AG08396 (cell line): ENCODE results near the gene DNAJC5G.
A peak's percentile ranks its signal among the peaks of the same experiment; 100 is the strongest.

Source experiments
- DNase-seq: peaks from one replicate; pipeline ENCODE4 v3.0.0; 2012; ENCODE audit warnings: low spot score, mixed read lengths

The DNAJC5G gene, protein sequence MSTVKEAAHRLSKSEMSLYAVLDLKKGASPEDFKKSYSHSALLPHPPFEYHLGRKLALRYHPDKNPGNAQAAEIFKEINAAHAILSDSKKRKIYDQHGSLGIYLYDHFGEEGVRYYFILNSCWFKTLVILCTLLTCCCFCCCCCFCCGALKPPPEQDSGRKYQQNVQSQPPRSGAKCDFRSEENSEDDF

DNA sequence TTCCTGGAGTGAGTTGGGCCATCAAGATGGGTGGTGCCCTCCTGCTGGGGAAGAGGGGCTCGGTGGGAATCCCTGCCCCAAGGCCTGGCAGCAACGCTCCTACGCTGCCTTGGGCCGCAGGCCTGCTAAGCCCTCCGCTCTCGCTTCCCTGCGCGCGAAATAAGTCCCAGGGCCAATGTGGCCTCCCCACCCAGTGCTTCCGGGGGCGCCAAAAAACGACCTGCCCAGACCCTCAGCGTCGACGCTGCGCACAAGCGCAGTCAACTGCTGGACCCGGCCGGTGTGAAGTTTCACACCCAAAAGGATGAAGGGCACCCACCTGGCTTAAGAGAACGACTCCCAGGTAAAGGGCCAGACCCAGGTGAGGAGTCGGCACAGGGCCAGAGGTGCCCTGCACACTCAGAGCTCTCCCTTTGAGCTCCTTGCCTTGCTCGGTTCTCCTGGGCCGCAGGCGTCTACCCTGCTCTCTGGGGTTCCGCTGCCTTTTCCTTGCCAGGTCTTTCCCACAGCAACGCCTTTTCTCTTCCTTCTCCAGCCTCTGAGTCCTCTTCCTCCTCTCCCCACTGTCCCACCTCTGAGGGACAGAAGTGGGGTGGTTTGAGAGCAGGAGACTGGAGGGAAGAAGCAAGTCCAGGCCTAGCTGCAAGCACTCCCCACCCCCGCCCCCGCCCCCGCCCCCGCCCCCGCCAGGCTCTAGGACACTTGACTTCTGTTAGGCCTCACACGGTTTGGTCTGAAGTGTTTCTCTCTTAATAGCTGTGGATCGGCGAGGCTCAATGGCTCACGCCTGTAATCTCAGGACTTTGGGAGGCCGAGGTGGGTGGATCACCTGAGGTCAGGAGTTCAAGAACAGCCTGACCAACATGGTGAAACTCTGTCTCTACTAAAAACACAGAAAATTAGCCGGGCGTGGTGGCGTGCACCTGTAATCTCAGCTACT is at the start of gene DNAJC5G:
DNAJC5G (plus strand) TSS at position 223 of the 940 bp plus-strand sequence. CDS start 1,296 bp downstream, outside the sequence.
- no peak for DNase-seq

DNA sequence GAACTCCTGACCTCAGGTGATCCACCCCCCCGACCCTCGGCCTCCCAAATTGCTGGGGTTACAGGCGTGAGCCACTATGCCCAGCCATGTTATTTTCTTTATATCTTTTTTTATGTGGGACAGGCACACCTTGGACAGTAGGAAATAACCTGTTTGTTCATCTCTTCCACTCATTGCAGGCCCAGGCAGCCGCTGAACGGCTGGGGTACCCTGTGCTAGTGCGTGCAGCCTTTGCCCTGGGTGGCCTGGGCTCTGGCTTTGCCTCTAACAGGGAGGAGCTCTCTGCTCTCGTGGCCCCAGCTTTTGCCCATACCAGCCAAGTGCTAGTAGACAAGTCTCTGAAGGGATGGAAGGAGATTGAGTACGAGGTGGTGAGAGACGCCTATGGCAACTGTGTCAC is 49.7 kb upstream of the DNAJC5G start:
- DNase-seq, result no peak

DNA sequence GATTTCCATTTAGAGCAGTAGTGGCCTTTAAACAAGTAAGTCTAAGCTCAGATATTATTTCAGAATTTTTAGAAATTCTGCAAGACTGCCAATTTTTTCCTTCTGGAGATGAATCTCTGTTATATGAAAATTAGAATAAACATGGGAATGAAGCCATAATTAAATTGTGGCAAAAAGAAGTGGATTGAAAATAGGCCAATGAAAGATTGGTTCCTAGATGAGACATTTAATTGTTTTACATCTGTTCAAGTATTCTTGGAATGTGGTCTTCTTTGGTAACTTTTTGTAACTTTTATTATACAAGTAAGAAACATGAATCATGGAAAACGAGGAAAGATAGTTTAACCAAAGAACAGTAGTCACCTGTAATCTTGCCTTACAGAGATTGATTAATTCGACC is 47.7 kb upstream of the DNAJC5G start:
- DNase-seq, result no peak

DNA sequence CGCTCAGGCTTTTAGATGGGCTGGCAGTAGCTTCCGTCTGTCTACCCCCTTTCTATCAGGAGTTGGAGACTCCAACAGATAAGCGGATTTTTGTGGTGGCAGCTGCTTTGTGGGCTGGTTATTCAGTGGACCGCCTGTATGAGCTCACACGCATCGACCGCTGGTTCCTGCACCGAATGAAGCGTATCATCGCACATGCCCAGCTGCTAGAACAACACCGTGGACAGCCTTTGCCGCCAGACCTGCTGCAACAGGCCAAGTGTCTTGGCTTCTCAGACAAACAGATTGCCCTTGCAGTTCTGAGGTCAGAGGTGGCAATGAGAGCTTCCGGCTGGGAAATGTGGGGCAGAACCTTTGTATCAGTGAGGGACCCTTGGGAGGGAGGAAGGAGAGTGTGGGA is 43.3 kb upstream of the DNAJC5G start:
- no peak for DNase-seq

DNA sequence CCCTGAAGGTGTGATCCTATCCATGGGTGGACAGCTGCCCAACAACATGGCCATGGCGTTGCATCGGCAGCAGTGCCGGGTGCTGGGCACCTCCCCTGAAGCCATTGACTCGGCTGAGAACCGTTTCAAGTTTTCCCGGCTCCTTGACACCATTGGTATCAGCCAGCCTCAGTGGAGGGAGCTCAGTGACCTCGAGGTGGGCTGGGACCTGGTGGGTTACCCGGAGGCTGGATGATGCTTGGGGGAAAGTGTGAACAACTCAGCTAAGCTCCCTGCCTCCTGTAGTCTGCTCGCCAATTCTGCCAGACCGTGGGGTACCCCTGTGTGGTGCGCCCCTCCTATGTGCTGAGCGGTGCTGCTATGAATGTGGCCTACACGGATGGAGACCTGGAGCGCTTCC is 41.9 kb upstream of the DNAJC5G start:
- no peak for DNase-seq

DNA sequence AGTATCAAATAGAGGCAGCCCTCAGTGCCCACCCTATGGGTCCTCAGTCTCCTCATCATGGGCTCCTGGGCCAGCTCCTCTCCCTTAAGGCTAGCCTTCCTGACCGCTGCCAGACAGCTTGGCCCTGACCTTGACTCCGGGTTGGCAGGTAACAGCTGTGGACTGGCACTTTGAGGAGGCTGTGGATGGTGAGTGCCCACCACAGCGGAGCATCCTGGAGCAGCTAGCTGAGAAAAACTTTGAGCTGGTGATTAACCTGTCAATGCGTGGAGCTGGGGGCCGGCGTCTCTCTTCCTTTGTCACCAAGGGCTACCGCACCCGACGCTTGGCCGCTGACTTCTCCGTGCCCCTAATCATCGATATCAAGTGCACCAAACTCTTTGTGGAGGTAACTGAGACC is 39.1 kb upstream of the DNAJC5G start:
- no peak for DNase-seq

DNA sequence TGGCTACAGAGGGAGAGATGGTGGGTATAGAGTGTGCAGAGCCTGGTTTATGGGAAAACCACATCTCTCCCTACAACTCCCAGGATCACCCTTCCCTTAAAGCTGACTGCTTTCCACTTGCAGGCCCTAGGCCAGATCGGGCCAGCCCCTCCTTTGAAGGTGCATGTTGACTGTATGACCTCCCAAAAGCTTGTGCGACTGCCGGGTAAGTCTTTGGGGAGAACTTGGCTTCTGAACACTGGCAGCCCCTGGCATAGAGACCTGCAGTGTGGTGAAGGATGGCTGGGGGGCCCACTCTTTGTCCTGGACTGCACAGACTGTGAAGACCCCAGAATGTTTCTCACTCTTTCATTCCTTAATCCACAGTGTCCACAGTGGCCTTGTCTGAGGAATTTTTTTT is 38.6 kb upstream of the DNAJC5G start:
- DNase-seq, result no peak

DNA sequence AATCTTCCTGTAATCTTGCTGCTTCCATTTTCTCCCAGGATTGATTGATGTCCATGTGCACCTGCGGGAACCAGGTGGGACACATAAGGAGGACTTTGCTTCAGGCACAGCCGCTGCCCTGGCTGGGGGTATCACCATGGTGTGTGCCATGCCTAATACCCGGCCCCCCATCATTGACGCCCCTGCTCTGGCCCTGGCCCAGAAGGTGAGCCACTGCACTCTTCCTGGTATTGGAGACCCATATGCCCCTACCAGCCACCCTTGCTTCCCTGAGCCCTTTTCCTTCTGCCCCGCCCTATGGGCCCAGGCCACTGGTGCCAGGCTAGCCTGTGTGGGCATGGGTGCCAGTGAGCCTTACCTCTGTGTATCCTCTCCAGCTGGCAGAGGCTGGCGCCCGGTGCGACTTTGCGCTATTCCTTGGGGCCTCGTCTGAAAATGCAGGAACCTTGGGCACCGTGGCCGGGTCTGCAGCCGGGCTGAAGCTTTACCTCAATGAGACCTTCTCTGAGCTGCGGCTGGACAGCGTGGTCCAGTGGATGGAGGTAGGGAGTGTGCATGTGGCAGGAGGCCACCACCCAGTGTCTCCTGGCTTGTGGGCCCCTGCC is 37.8 kb upstream of the DNAJC5G start:
- no peak for DNase-seq

DNA sequence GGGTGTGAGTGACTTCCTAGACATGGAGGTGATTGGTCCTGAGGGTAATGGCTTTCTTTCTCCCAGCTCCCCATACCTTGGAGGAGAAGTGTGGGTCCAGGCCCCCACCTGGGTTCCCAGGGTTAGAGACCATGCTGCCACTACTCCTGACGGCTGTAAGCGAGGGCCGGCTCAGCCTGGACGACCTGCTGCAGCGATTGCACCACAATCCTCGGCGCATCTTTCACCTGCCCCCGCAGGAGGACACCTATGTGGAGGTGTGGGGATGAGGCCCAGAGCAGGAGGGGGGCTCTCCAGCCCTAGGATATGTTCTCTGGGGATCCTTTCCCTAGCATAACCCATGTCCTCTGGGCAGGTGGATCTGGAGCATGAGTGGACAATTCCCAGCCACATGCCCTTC is 36.3 kb upstream of the DNAJC5G start:
- DNase-seq, result no peak

DNA sequence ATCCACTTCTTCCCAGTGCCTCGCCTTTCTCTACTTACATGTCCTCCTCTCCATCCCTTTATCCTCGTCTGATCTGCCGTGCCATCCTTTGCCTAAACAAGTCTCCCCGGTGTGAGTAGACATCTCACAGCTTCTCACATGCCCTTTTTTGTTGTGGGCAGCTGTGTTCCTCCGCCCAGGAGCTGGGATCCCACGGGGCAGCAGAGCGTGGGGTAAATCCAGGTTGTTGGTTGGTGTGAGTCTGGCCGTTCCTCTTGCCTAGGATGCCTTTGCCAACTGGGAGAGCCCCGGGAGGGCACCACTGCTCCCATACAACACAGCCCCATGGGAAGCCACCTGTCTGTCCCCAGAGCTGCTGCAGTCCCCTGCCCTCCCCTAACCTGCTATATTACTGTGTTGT is 34.8 kb upstream of the DNAJC5G start:
- DNase-seq, result no peak

DNA sequence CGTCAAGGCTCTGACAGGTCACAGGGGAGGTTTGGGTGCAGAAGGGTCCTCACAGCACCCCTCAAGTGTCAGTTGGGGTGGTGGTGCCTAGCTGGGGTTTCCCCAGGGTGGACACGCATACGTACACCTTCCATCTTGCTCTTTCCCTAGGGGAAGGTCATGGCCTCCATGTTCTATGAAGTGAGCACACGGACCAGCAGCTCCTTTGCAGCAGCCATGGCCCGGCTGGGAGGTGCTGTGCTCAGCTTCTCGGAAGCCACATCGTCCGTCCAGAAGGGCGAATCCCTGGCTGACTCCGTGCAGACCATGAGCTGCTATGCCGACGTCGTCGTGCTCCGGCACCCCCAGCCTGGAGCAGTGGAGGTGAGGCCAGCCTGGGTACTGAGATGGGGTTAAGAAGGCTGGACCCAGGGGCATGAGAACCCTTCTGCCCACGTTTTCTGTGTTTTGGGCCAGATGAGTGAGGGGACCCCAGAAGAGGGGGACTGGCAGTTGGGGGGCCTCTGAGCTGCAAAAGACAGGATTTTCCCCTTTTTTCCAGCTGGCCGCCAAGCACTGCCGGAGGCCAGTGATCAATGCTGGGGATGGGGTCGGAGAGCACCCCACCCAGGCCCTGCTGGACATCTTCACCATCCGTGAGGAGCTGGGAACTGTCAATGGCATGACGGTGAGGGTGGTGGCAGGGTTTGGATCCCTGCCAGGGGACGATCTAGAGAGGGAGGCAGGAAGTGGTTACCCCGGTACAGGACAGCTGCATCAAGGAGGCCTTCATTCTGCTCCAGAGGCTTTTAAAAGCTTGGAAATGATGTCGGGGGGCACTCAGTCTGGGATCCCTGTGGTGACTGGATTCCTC is 33.2 kb upstream of the DNAJC5G start:
- DNase-seq, result no peak

DNA sequence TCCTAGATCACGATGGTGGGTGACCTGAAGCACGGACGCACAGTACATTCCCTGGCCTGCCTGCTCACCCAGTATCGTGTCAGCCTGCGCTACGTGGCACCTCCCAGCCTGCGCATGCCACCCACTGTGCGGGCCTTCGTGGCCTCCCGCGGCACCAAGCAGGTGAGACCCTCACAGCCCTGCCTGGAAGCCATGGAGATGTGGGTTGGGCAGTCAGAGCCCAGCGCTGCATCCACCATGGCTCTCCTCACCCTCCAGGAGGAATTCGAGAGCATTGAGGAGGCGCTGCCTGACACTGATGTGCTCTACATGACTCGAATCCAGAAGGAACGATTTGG is 32.6 kb upstream of the DNAJC5G start:
- DNase-seq, result no peak

DNA sequence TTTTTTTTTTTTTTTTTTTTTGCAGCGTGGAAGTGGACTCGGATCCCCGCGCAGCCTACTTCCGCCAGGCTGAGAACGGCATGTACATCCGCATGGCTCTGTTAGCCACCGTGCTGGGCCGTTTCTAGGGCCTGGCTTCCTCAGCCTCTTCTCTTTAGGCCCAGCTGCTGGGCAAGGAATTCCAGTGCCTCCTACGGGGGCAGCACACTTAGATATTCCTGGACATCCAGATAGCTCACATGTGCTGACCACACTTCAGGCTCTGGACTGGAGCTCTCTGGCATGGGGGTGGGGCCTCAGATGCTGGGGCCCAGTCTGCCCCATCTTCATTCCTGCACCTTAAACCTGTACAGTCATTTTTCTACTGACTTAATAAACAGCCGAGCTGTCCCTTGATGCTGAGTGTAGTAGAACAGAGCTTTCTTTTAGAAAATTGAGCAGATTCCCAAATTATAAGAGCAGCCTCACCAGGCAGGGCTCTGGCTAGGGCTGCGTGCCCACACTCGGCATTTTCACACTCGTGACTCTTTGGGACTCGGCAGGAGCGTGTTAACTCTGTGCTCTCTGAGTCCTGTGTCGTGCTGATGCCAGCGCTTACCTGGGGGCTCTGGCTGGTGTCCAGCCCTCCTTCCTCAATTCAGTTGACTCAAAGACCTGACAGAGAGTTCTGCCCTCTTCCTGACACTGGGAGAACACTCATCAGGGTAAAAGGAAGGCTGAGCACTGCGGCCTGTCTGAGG is 31.7 kb upstream of the DNAJC5G start:
- no peak for DNase-seq

DNA sequence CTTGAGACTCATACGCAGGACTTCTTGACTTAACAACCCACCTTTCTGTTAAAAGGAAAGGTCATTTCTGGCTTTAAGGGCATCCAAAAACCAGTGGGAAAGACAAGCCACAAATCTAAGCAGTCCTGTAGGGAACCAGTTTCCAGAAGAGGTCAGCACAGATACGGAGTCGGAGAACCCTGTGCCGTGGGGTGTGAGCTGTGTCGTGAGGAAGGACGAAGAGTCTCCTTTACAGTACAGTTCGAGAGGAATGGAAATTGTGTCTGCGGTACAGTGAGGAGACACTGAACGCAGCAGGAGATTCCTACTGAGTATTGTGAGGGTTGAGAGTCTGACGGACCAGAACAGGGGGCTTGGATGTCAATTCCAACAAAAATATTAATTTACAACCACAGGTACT is 30.1 kb upstream of the DNAJC5G start:
- DNase-seq, result no peak

DNA sequence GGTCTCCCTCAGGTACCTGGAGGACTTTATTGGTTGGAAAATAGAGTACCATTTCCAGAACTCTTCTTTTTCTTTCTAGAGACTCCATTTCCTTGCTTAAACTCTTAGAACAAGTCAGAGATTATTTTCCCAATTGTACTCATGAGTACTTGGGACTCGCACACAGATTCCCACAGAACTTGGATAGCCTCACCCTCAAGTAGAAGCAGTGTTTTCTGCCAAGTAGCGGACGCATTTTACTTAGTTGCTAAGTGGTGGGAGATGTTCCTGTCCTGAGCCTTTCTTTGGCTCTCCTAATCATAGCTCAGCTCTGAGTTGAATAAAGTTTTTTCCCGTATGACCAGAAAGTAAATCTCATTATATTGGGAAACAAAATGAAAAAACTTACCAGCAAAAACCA is 29.6 kb upstream of the DNAJC5G start:
- no peak for DNase-seq

DNA sequence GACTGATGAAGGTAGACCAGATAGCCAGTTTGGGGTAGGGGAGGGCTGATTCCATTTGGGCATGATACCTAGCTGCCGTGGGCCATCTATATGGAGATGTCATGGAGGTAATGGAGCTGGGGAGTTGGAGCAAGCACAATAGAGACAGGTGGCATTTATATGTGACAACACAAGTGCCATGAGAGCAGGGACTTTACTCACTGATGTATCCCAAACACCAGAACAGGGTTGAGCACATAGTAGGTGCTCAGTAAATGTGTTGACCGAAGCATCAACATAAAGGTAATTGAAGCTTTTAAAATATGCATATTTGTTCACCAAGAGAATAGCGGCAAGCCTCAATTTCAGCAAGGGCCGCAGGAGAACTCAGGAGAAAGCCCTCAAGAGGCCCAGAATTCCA is 27.3 kb upstream of the DNAJC5G start:
- no peak for DNase-seq

DNA sequence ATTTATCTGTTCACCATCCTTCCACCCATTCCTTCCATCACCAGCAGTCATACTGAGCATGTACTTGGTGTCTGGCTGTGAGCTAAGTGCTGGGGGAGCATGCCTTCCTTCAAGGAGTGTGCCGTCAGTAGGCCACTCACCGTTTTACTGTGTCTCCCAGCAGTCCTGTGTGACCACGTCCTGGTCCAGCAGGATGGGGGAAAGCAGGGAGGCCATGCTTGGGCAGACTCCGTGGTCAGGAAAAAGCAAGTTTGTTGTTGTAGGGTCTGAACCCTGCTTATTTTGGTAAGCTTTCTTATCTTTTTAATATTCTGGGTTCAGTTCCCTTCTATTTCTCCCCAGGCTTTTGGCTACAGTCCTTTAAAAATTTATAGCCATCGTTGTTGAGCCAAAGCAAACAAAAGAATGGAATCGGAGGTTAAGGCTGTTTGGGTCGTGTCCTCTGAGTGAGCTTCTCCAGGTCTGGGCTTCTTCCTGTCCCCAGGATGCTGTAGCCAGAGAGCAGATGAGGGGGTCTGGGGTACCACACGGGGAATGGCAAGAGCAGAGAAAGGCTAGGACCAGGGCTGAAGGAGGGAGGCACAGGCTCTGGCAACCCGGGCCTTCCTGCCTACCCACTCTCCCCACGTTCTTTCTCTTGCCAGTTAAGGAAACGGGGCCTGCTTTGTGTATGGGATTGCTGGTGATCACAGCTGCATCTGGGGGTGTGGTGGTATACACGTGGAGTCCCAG is 25.9 kb upstream of the DNAJC5G start:
- DNase-seq, result no peak

DNA sequence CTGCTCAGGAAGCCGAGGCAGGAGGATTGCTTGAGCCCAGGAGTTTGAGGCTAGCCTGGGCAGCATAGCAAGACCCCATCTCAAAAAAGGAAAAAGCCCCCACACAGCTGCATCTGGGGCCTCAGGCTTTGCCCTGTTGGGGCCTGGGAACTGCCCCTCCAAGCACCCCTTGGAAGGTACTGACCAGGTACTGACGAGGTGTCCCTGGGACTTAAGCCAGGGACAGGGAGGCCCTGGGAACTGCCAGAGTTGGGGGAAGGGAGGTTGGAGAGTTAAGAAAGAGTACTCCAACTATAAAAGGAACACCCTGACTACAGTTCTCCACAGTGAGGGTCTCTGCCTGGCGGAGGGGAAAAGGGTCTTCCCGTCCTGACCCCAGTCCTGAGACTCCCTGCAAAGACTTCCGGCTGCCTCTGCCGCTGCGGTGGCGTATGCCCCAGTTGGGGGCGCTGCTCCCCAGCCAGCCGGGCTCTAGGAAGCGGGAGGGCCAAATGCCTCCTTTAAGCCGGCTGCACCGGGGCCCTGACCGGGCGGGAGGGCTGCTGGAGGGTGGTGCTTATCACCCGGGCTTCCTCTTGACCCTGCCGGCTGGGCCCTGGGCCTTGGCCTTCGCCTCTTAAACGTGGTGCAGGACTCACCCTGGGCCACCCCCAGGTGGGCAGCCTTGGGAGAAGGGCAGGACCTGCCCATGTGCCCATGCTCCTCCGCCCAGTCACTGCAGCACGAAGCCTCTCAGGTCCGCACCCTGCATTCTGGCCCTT is 25.2 kb upstream of the DNAJC5G start:
- peak; percentile 87 for DNase-seq

DNA sequence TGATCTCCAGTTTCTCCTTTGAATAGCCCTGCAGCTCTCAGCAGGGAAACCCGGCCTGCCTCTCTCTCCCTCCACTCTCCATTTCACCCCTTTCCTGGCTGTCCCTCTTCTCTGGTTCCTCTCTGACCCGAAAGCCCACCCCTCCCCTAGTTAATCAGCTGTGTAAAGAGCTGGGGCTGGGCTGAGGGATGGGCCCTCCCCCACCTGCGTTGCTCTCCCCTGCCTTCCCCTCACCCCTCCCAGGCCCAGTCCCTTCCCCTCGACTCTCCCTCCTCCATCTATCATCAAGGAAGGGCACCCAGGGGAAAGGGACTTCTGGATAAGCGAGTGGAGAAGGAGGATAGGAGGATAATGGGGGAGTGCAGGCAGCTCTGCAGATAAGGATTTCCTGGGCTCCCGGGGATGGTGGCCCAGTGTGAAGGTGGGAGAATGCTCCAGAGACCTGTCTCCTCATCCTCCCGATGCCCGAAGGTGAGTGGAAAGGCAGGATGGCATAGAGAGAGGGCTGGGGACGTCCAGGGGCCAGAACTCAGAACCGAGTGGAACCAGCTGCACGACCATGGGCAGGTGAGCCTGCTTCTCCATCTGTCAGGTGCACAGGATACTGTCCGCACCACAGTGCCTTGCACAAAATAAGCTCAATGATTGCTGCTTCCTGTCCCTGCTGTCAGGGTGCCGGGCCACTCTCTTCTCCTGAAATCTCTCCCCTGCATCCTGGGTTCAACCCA is 24.4 kb upstream of the DNAJC5G start:
- no peak for DNase-seq

DNA sequence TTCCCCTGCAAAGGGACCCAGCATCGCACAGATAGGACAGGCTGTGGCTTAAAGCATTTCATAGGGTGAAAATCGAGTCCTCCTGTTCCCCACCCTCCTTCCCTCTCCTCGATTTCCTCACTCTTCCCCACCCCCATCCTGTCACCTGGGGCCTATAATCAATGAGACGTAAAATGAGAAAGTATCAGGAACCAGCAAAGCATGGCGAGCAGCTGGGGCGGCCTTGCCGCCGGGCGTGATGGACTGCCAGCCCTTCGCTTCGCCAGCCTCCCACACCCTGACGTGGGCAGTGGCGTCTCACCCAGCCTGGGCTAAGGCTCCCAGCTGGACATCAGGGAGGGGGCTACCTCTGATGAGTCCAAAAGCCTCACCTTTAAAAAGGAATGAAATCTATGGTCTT is 23.5 kb upstream of the DNAJC5G start:
- no peak for DNase-seq
